Measurements from ENCODE around the gene APC2. TPM values are rescaled to one million over a fixed set of nuclear protein-coding genes. Genes with fewer than 3 reads are reported as not detected.

Gene APC2
- total RNA-seq, 1 donor from 2014 or later: 1.3 TPM

- Mint-ChIP-seq H3K9me3 (no peaks in the 10 kb centered on the region), H3K36me3 (peaks cover 20% of the 10 kb centered on the region), H3K4me3 (peak overlapping the region; percentile 79), H3K27ac (peak overlapping the region; percentile 74), H3K27me3 (ENCODE audit: insufficient read depth, low read depth) (peaks cover 2% of the 10 kb centered on the region), H3K4me1 (peaks cover 36% of the 10 kb centered on the region)
- H3K79me2 ChIP-seq (ENCODE audit: low read depth): peaks cover 90% of the 10 kb centered on the region
- H3K9me3 ChIP-seq (ENCODE audit: low read depth): no peaks in the 10 kb centered on the region
- H3F3A ChIP-seq (ENCODE audit: low read depth): peaks cover 24% of the 10 kb centered on the region
- TF ChIP-seq EZH2phosphoT487 (IDR thresholded peaks at IDR 0.05) (no peak), CTCF (IDR thresholded peaks at IDR 0.05) (no peak), EZH2 (IDR thresholded peaks at IDR 0.05) (no peak)
- peaks cover 9% of the 10 kb centered on the region for H3K4me1 ChIP-seq
- H3K4me3 ChIP-seq: no peak overlapping the region
- DNase-seq (ENCODE audit: low spot score): no peak
- no peaks in the 10 kb centered on the region for H3K27me3 ChIP-seq
- no peak overlapping the region for H3K27ac ChIP-seq
- H4K20me1 ChIP-seq (ENCODE audit: low read depth): peaks cover 94% of the 10 kb centered on the region
- H3K36me3 ChIP-seq: no peaks in the 10 kb centered on the region
- H2AFZ ChIP-seq (replicated peaks): no peak overlapping the region
- H3K4me2 ChIP-seq: peak overlapping the region; percentile 26
- H3K9ac ChIP-seq: no peak overlapping the region
Measured at GRCh38 chr19:1416014-1416841, 33.7 kb upstream of the APC2 start.

- Mint-ChIP-seq H3K27me3 (ENCODE audit: insufficient read depth, low read depth) (peaks cover 2% of the 10 kb centered on the region), H3K36me3 (peaks cover 20% of the 10 kb centered on the region), H3K27ac (no peak overlapping the region), H3K9me3 (no peaks in the 10 kb centered on the region), H3K4me3 (no peak overlapping the region), H3K4me1 (peaks cover 33% of the 10 kb centered on the region)
- no peaks in the 10 kb centered on the region for H3K36me3 ChIP-seq
- H3K9me3 ChIP-seq (ENCODE audit: low read depth): no peaks in the 10 kb centered on the region
- no peak for TF ChIP-seq CTCF (IDR thresholded peaks at IDR 0.05)
- no peak for TF ChIP-seq EZH2phosphoT487 (IDR thresholded peaks at IDR 0.05)
- TF ChIP-seq EZH2 (IDR thresholded peaks at IDR 0.05): no peak
- no peaks in the 10 kb centered on the region for H3K27me3 ChIP-seq
- no peak overlapping the region for H3K4me2 ChIP-seq
- peaks cover 24% of the 10 kb centered on the region for H3F3A ChIP-seq (ENCODE audit: low read depth)
- H4K20me1 ChIP-seq (ENCODE audit: low read depth): peaks cover 94% of the 10 kb centered on the region
- H3K9ac ChIP-seq: no peak overlapping the region
- H2AFZ ChIP-seq (replicated peaks): no peak overlapping the region
- H3K4me3 ChIP-seq: no peak overlapping the region
- peaks cover 9% of the 10 kb centered on the region for H3K4me1 ChIP-seq
- no peak overlapping the region for H3K27ac ChIP-seq
- DNase-seq (ENCODE audit: low spot score): no peak
- H3K79me2 ChIP-seq (ENCODE audit: low read depth): peaks cover 89% of the 10 kb centered on the region
Measured at GRCh38 chr19:1417145-1417544, 32.8 kb upstream of the APC2 start.

GRCh38 chr19:1417681-1418495 lies 32.0 kb upstream of the APC2 start:
- peaks cover 22% of the 10 kb centered on the region for H3F3A ChIP-seq (ENCODE audit: low read depth)
- DNase-seq (ENCODE audit: low spot score): no peak
- peaks cover 9% of the 10 kb centered on the region for H3K4me1 ChIP-seq
- H3K79me2 ChIP-seq (ENCODE audit: low read depth): peaks cover 89% of the 10 kb centered on the region
- H3K27me3 ChIP-seq: no peaks in the 10 kb centered on the region
- H3K36me3 Mint-ChIP-seq: peaks cover 26% of the 10 kb centered on the region
- H3K4me1 Mint-ChIP-seq: peaks cover 40% of the 10 kb centered on the region
- H4K20me1 ChIP-seq (ENCODE audit: low read depth): peaks cover 94% of the 10 kb centered on the region
- H3K4me2 ChIP-seq: no peak overlapping the region
- H2AFZ ChIP-seq (replicated peaks): no peak overlapping the region
- peaks cover 2% of the 10 kb centered on the region for H3K27me3 Mint-ChIP-seq (ENCODE audit: insufficient read depth, low read depth)
- no peak overlapping the region for H3K27ac Mint-ChIP-seq
- H3K27ac ChIP-seq: no peak overlapping the region
- no peaks in the 10 kb centered on the region for H3K36me3 ChIP-seq
- no peak overlapping the region for H3K4me3 ChIP-seq
- peak overlapping the region; percentile 65 for H3K4me3 Mint-ChIP-seq
- no peak for TF ChIP-seq EZH2phosphoT487 (IDR thresholded peaks at IDR 0.05)
- TF ChIP-seq EZH2 (IDR thresholded peaks at IDR 0.05): no peak
- TF ChIP-seq CTCF (IDR thresholded peaks at IDR 0.05): no peak
- no peak overlapping the region for H3K9ac ChIP-seq
- H3K9me3 Mint-ChIP-seq: no peaks in the 10 kb centered on the region
- H3K9me3 ChIP-seq (ENCODE audit: low read depth): no peaks in the 10 kb centered on the region
